Activated T-cell treated with anti-CD3 and anti-CD28 coated beads, Interleukin-2, amount 50 U/mL, for 4 hours (primary cell): Measurements from ENCODE around the gene MMP20. TPM values are rescaled to one million over a fixed set of nuclear protein-coding genes. Genes with fewer than 3 reads are reported as not detected.

Source experiments
- ATAC-seq, 2 donors: fragments of 200-7000 bp; cut with Tn5 transposase; one replicate each; pipeline ENCODE4 v1.10.0; 2021
- DNase-seq: peaks from one replicate; pipeline ENCODE4 v3.0.0-alpha.2; 2020
- H3K27me3 Mint-ChIP-seq: one replicate; pipeline ENCODE4 v1.8.0; 2021; ENCODE audit warnings: low read depth, mixed read lengths
- H3K36me3 Mint-ChIP-seq: one replicate; pipeline ENCODE4 v1.8.0; 2022; ENCODE audit warnings: mixed read lengths; ENCODE audit not compliant: insufficient read depth
- H3K4me1 Mint-ChIP-seq: one replicate; pipeline ENCODE4 v1.8.0; 2021; ENCODE audit warnings: low read depth, mixed read lengths
- H3K4me3 Mint-ChIP-seq: one replicate; pipeline ENCODE4 v1.8.0; 2021; ENCODE audit warnings: mild to moderate bottlenecking, moderate library complexity, mixed read lengths
- H3K9me3 Mint-ChIP-seq: one replicate; pipeline ENCODE4 v1.8.0; 2021; ENCODE audit warnings: mixed read lengths
- total RNA-seq, 3 donors: library from RNA; stranded (reverse); gene quantifications; one replicate each; pipeline ENCODE4 v1.2.1, GENCODE V29; 2021

Gene MMP20
- total RNA-seq, 3 donors from 2014 or later, result not detected

GRCh38 chr11:102545701-102546100, 79.4 kb downstream of the MMP20 start:
- ATAC-seq, result no peak
- H3K27me3 Mint-ChIP-seq, result no peaks in the 10 kb centered on the region

GRCh38 chr11:102544594-102544993, 80.5 kb downstream of the MMP20 start:
- H3K4me1 Mint-ChIP-seq, result peaks cover 9% of the 10 kb centered on the region
- ATAC-seq (no peak), DNase-seq (no peak)
- H3K27me3 Mint-ChIP-seq, result no peaks in the 10 kb centered on the region
- no peak overlapping the region for H3K4me3 Mint-ChIP-seq
- no peaks in the 10 kb centered on the region for H3K36me3 Mint-ChIP-seq
- no peaks in the 10 kb centered on the region for H3K9me3 Mint-ChIP-seq

More at GRCh38 chr11:102545701-102546100, 79.4 kb downstream of the MMP20 start:
- DNase-seq, result no peak
- Mint-ChIP-seq H3K4me3 (no peak overlapping the region), H3K36me3 (no peaks in the 10 kb centered on the region), H3K4me1 (peaks cover 9% of the 10 kb centered on the region), H3K9me3 (no peaks in the 10 kb centered on the region)

- no peaks in the 10 kb centered on the region for H3K4me1 Mint-ChIP-seq
- DNase-seq (no peak), ATAC-seq (no peak)
- no peaks in the 10 kb centered on the region for H3K9me3 Mint-ChIP-seq
- H3K36me3 Mint-ChIP-seq, result no peaks in the 10 kb centered on the region
- peaks cover 8% of the 10 kb centered on the region for H3K27me3 Mint-ChIP-seq
- H3K4me3 Mint-ChIP-seq, result no peak overlapping the region
Observed at GRCh38 chr11:102539567-102539966, 85.6 kb downstream of the MMP20 start.

- H3K36me3 Mint-ChIP-seq, result no peaks in the 10 kb centered on the region
- H3K4me3 Mint-ChIP-seq, result no peak overlapping the region
Observed at GRCh38 chr11:102538932-102539331, 86.2 kb downstream of the MMP20 start.

GRCh38 chr11:102534261-102534872, 90.8 kb downstream of the MMP20 start:
- no peak for ATAC-seq
- Mint-ChIP-seq H3K4me3 (no peak overlapping the region), H3K36me3 (no peaks in the 10 kb centered on the region), H3K27me3 (peaks cover 12% of the 10 kb centered on the region), H3K9me3 (no peaks in the 10 kb centered on the region), H3K4me1 (no peaks in the 10 kb centered on the region)
- no peak for DNase-seq

More at GRCh38 chr11:102538932-102539331, 86.2 kb downstream of the MMP20 start:
- DNase-seq, result no peak
- Mint-ChIP-seq H3K9me3 (no peaks in the 10 kb centered on the region), H3K27me3 (peaks cover 12% of the 10 kb centered on the region), H3K4me1 (no peaks in the 10 kb centered on the region)
- ATAC-seq, result no peak

- ATAC-seq, result no peak
- H3K4me3 Mint-ChIP-seq, result no peak within 1 kb of the TSS
Observed at GRCh38 chr11:102530558-102530957, 94.6 kb downstream of the MMP20 start, which contains the start of gene MMP7. TSS of gene MMP7 (minus strand) at chr11:102530747. CDS start at chr11:102530700, 47 bp downstream.

GRCh38 chr11:102528618-102529017, 96.5 kb downstream of the MMP20 start:
- H3K4me1 Mint-ChIP-seq, result peaks cover 2% of the 10 kb centered on the region
- no peak for ATAC-seq
- no peaks in the 10 kb centered on the region for H3K36me3 Mint-ChIP-seq
- H3K9me3 Mint-ChIP-seq, result no peaks in the 10 kb centered on the region
- peaks cover 2% of the 10 kb centered on the region for H3K27me3 Mint-ChIP-seq
- H3K4me3 Mint-ChIP-seq, result no peak overlapping the region
- DNase-seq, result no peak

More at GRCh38 chr11:102530558-102530957, 94.6 kb downstream of the MMP20 start, which contains the start of gene MMP7:
- Mint-ChIP-seq H3K4me1 (peaks cover 2% of the 10 kb centered on the region), H3K27me3 (peaks cover 7% of the 10 kb centered on the region), H3K36me3 (no peaks in the 10 kb centered on the region), H3K9me3 (no peaks in the 10 kb centered on the region)
- DNase-seq, result no peak

GRCh38 chr11:102527684-102528083, 97.4 kb downstream of the MMP20 start:
- ATAC-seq (no peak), DNase-seq (no peak)
- Mint-ChIP-seq H3K4me3 (no peak overlapping the region), H3K9me3 (no peaks in the 10 kb centered on the region), H3K4me1 (peaks cover 3% of the 10 kb centered on the region), H3K36me3 (no peaks in the 10 kb centered on the region), H3K27me3 (peaks cover 4% of the 10 kb centered on the region)

GRCh38 chr11:102527041-102527440, 98.1 kb downstream of the MMP20 start:
- H3K4me1 Mint-ChIP-seq, result peaks cover 5% of the 10 kb centered on the region
- no peaks in the 10 kb centered on the region for H3K36me3 Mint-ChIP-seq
- H3K4me3 Mint-ChIP-seq, result no peak overlapping the region
- no peak for ATAC-seq
- H3K27me3 Mint-ChIP-seq, result peaks cover 9% of the 10 kb centered on the region
- no peak for DNase-seq
- no peaks in the 10 kb centered on the region for H3K9me3 Mint-ChIP-seq

Other genes starting within 250 kb of the MMP20 start
- gene TMEM123, start 172.6 kb downstream of the MMP20 start, total RNA-seq, result 100 to 1,000 TPM; 177 to 189 (median 187) TPM
- under 1 TPM; 0.19 to 0.53 (median 0.47) TPM for gene MMP7, start 94.6 kb downstream of the MMP20 start, total RNA-seq
- not detected for gene MMP27, start 80.4 kb upstream of the MMP20 start, total RNA-seq
- gene MMP8, start 99.6 kb upstream of the MMP20 start, total RNA-seq, result not detected
- gene MMP10, start 155.3 kb upstream of the MMP20 start, total RNA-seq, result under 1 TPM in 1 of 3 donors, not detected in 2; 0.42 TPM
- not detected for gene MMP1, start 172.8 kb upstream of the MMP20 start, total RNA-seq
- gene MMP3, start 218.3 kb upstream of the MMP20 start, total RNA-seq, result not detected
- gene MMP12, start 249.7 kb upstream of the MMP20 start, total RNA-seq, result not detected